Measurements from ENCODE around the gene LBP. TPM values are rescaled to one million over a fixed set of nuclear protein-coding genes. Genes with fewer than 3 reads are reported as not detected.

Gene LBP
- total RNA-seq, 1 experiment from 2014 or later: not detected

DNA sequence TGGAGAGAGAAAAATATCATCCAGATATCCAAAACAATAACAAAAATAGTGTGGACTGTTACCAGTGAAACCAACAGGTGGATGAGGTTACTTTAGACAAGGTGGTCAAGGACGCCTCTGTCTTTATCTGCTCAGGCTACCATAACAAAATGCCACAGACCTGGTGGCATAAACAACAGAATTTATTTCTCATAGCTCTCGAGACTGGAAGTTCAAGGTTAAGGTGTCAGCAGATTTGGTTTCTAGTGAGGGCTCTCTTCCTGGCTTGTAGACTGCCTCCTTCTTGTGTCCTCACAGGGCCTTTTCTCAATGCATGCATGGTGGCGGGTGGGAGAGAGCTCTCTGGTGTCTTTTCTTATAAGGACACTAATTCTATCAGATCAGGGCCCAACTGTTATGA, 21.1 kb upstream of the LBP start:
- Mint-ChIP-seq H3K27ac (ENCODE audit: unreplicated experiment) (no peak overlapping the region), H3K4me1 (ENCODE audit: low read depth, unreplicated experiment) (peaks cover 3% of the 10 kb centered on the region), H3K9me3 (ENCODE audit: unreplicated experiment) (no peaks in the 10 kb centered on the region), H3K4me3 (ENCODE audit: unreplicated experiment) (no peak overlapping the region), H3K36me3 (ENCODE audit: insufficient read depth, unreplicated experiment) (no peaks in the 10 kb centered on the region), H3K27me3 (ENCODE audit: insufficient read depth, unreplicated experiment) (peaks cover 31% of the 10 kb centered on the region)
- POLR2A ChIA-PET: no interaction called here
- BruUV-seq (replicated peaks): no TSS peak
- no peaks in the 10 kb centered on the region for H3K4me1 ChIP-seq
- no peaks in the 10 kb centered on the region for H3K9me3 ChIP-seq
- TF ChIP-seq, protein P1, sequence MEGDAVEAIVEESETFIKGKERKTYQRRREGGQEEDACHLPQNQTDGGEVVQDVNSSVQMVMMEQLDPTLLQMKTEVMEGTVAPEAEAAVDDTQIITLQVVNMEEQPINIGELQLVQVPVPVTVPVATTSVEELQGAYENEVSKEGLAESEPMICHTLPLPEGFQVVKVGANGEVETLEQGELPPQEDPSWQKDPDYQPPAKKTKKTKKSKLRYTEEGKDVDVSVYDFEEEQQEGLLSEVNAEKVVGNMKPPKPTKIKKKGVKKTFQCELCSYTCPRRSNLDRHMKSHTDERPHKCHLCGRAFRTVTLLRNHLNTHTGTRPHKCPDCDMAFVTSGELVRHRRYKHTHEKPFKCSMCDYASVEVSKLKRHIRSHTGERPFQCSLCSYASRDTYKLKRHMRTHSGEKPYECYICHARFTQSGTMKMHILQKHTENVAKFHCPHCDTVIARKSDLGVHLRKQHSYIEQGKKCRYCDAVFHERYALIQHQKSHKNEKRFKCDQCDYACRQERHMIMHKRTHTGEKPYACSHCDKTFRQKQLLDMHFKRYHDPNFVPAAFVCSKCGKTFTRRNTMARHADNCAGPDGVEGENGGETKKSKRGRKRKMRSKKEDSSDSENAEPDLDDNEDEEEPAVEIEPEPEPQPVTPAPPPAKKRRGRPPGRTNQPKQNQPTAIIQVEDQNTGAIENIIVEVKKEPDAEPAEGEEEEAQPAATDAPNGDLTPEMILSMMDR (IDR thresholded peaks at IDR 0.05; ENCODE audit: insufficient read depth in 1 of 2, low read depth in 1 of 2, low read length in 1 of 2, severe bottlenecking in 1 of 2, unreplicated experiment in 1 of 2): no peak
- H3K27me3 ChIP-seq (replicated peaks; ENCODE audit: control insufficient read depth, insufficient read depth, low read length): no peaks in the 10 kb centered on the region
- CTCF ChIA-PET: interaction anchor here (1.3 kb wide), 1 partner anchor 13 kb away, joined by 4 read pairs; no protein-coding TSS in a partner anchor
- no peak for DNase-seq
- no peak overlapping the region for H3K4me3 ChIP-seq (ENCODE audit: low read depth, low read length)
- no peaks in the 10 kb centered on the region for H3K36me3 ChIP-seq (ENCODE audit: control insufficient read depth, insufficient read depth, low read length)
- intact Hi-C loops (cut with micrococcal nuclease; ENCODE audit: unreplicated experiment): no loop called here

DNA sequence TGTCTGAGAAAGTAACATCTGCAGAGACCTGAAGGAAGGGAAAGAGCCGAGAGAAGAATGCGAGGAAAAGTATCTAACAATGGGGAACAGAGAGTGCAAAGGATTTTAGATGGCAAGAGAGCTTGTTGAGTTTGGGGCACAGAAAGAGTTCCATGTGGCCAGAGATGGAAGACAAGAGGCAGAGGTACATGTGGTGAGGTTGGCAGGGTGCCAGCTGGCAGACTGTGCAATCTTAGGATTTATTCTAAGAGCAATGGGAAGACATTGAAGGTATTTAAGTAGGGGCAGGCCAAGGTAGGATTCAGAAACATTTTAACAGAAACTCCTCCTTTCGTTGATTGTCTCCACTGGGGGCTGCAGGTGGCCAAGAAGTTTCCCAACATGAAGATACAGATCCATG, 20.4 kb upstream of the LBP start:
- no peaks in the 10 kb centered on the region for H3K4me1 Mint-ChIP-seq (ENCODE audit: low read depth, unreplicated experiment)
- Histone ChIP-seq H3K27me3 (replicated peaks; ENCODE audit: control insufficient read depth, insufficient read depth, low read length) (no peaks in the 10 kb centered on the region), H3K9me3 (no peaks in the 10 kb centered on the region), H3K4me1 (peaks cover 6% of the 10 kb centered on the region; the same call in 1 of the 2 replicates), H3K36me3 (ENCODE audit: control insufficient read depth, insufficient read depth, low read length) (no peaks in the 10 kb centered on the region), H3K4me3 (ENCODE audit: low read depth, low read length) (no peak overlapping the region)
- H3K4me3 Mint-ChIP-seq (ENCODE audit: unreplicated experiment): no peak overlapping the region
- no peak for DNase-seq
- ChIA-PET POLR2A (no interaction called here), CTCF (interaction anchor here (1.3 kb wide), 1 partner anchor 12 kb away, joined by 4 read pairs; no protein-coding TSS in a partner anchor)
- TF ChIP-seq, protein P1 (IDR thresholded peaks at IDR 0.05; ENCODE audit: insufficient read depth in 1 of 2, low read depth in 1 of 2, low read length in 1 of 2, severe bottlenecking in 1 of 2, unreplicated experiment in 1 of 2): no peak
- H3K27me3 Mint-ChIP-seq (ENCODE audit: insufficient read depth, unreplicated experiment): peaks cover 25% of the 10 kb centered on the region
- no peaks in the 10 kb centered on the region for H3K9me3 Mint-ChIP-seq (ENCODE audit: unreplicated experiment)
- no TSS peak for BruUV-seq (replicated peaks)
- intact Hi-C loops (cut with micrococcal nuclease; ENCODE audit: unreplicated experiment): no loop called here
- no peaks in the 10 kb centered on the region for H3K36me3 Mint-ChIP-seq (ENCODE audit: insufficient read depth, unreplicated experiment)
- H3K27ac Mint-ChIP-seq (ENCODE audit: unreplicated experiment): no peak overlapping the region

DNA sequence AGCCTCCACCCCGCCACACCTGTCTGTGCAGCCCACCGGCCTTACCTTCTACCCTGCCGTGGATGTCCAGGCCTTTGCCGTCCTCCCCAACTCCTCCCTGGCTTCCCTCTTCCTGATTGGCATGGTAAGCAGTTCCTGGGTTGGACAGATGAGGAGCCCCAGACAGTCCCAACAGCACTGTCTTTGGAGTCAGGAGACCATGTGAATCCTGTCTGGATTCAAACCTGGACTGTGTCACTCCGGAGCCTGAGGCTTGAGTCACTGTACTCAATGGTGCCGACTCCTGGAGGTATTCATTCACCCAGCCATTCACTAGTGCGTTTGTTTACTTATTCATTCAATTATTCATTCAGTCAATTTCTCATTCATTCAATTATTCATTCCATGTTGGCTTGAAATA, 20.0 kb upstream of the LBP start:
- Histone ChIP-seq H3K9me3 (no peaks in the 10 kb centered on the region), H3K27me3 (replicated peaks; ENCODE audit: control insufficient read depth, insufficient read depth, low read length) (no peaks in the 10 kb centered on the region), H3K36me3 (ENCODE audit: control insufficient read depth, insufficient read depth, low read length) (no peaks in the 10 kb centered on the region), H3K4me3 (ENCODE audit: low read depth, low read length) (no peak overlapping the region), H3K4me1 (peaks cover 6% of the 10 kb centered on the region; the same call in 1 of the 2 replicates)
- H3K4me3 Mint-ChIP-seq (ENCODE audit: unreplicated experiment): no peak overlapping the region
- ChIA-PET CTCF (no interaction called here), POLR2A (no interaction called here)
- no peak overlapping the region for H3K27ac Mint-ChIP-seq (ENCODE audit: unreplicated experiment)
- BruUV-seq (replicated peaks): no TSS peak
- peaks cover 24% of the 10 kb centered on the region for H3K27me3 Mint-ChIP-seq (ENCODE audit: insufficient read depth, unreplicated experiment)
- no peaks in the 10 kb centered on the region for H3K9me3 Mint-ChIP-seq (ENCODE audit: unreplicated experiment)
- no peaks in the 10 kb centered on the region for H3K4me1 Mint-ChIP-seq (ENCODE audit: low read depth, unreplicated experiment)
- no peaks in the 10 kb centered on the region for H3K36me3 Mint-ChIP-seq (ENCODE audit: insufficient read depth, unreplicated experiment)
- no peak for DNase-seq
- intact Hi-C loops (cut with micrococcal nuclease; ENCODE audit: unreplicated experiment): no loop called here
- TF ChIP-seq, protein P1 (IDR thresholded peaks at IDR 0.05; ENCODE audit: insufficient read depth in 1 of 2, low read depth in 1 of 2, low read length in 1 of 2, severe bottlenecking in 1 of 2, unreplicated experiment in 1 of 2): no peak

All from Caco-2 (cell line).